ENCODE measurements around the gene STK33.

DNA sequence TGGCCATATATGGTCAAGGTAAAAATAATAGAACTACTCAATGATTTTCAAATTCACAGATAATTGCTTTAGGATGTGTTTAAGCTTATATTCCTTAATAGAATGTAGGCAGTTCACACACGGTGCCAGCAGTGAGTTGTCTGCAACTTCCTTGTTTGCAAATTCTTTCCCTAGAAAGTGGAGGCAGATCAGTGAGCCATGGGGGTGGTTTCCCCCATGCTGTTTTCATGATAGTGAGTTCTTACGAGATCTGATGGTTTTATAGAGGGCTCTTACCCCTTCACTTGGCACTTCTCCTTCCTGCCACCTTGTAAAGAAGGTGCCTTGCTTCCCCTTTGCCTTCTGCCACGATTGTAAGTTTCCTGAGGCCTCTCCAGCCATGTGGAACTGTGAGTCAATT, 218.6 kb downstream of the STK33 start:
- TF ChIP-seq CTCF (IDR thresholded peaks at IDR 0.05) (no peak), POLR2A (IDR thresholded peaks at IDR 0.05) (no peak), POLR2AphosphoS5 (IDR thresholded peaks at IDR 0.05) (no peak)
